IMR-90 (cell line): Measurements from ENCODE around the gene SLC27A3. TPM values are rescaled to one million over a fixed set of nuclear protein-coding genes. Genes with fewer than 3 reads are reported as not detected.

Experiments used
- ATAC-seq: fragments of 200-7000 bp; cut with Tn5 transposase; 2 replicates; pipeline ENCODE4 v1.9.1; 2020; ENCODE audit warnings: low read depth, mild to moderate bottlenecking, moderate library complexity
- BruUV-seq: library from RNA; stranded (reverse); fragments of 400-500 nt; replicated peaks from 2 replicates; lab custom pipeline; 2021; lab: Mats Ljungman, UMichigan
- CTCF ChIA-PET: fragments of 300-600 bp; formaldehyde crosslinking; extraction: SDS; loops from one replicate; lab custom pipeline; 2021; ENCODE audit warnings: antibody characterized with exemption; lab: Yijun Ruan, JAX
- POLR2A ChIA-PET: fragments of 300-600 bp; sonication (Branson Sonifier 250); formaldehyde crosslinking; loops from one replicate; lab custom pipeline; 2022; ENCODE audit warnings: antibody characterized with exemption; ENCODE audit not compliant: unreplicated experiment; lab: Charles Lee
- DNase-seq: peaks from one replicate; pipeline ENCODE4 v3.0.0; 2013
- H2AFZ ChIP-seq: replicated peaks from 2 replicates; pipeline ENCODE3; 2013; ENCODE audit warnings: low read length, mild to moderate bottlenecking; ENCODE audit not compliant: poor library complexity
- H2AK5ac ChIP-seq: 2 replicates; pipeline ENCODE4 v1.6.1; 2013; ENCODE audit warnings: low read depth, low read length, inconsistent platforms
- H2AK9ac ChIP-seq: replicated peaks from 2 replicates; pipeline ENCODE3; 2013; ENCODE audit warnings: mild to moderate bottlenecking, low read depth, low read length, moderate library complexity; ENCODE audit not compliant: poor library complexity
- H2BK120ac ChIP-seq: 2 replicates; pipeline ENCODE4 v1.6.1; 2013; ENCODE audit warnings: low read depth, low read length, inconsistent platforms
- H2BK15ac ChIP-seq: 3 replicates; pipeline ENCODE4 v1.6.1; 2013; ENCODE audit warnings: low read depth, low read length, inconsistent platforms
- H2BK20ac ChIP-seq: 2 replicates; pipeline ENCODE4 v1.6.1; 2013; ENCODE audit warnings: low read depth, mild to moderate bottlenecking, inconsistent platforms, low read length, moderate library complexity
- H2BK5ac ChIP-seq: 2 replicates; pipeline ENCODE4 v1.6.1; 2013; ENCODE audit warnings: mild to moderate bottlenecking, low read depth, low read length, inconsistent platforms; ENCODE audit not compliant: poor library complexity, severe bottlenecking
- H3K14ac ChIP-seq: replicated peaks from 2 replicates; pipeline ENCODE4 v1.6.1; 2013; ENCODE audit warnings: low read depth, low read length, inconsistent platforms
- H3K18ac ChIP-seq: 2 replicates; pipeline ENCODE4 v1.6.1; 2013; ENCODE audit warnings: low read depth, low read length, control low read depth
- H3K23ac ChIP-seq: 2 replicates; pipeline ENCODE4 v1.6.1; 2013; ENCODE audit warnings: low read depth, low read length, inconsistent platforms
- H3K27ac ChIP-seq: 2 replicates; pipeline ENCODE4 v1.5.1; 2013; ENCODE audit warnings: mild to moderate bottlenecking, control low read depth, low read length; ENCODE audit not compliant: insufficient read depth
- H3K27me3 ChIP-seq: 2 replicates; pipeline ENCODE4 v1.6.1; 2013; ENCODE audit warnings: low read length; ENCODE audit not compliant: control insufficient read depth, insufficient read depth
- H3K36me3 ChIP-seq: 2 replicates; pipeline ENCODE4 v1.6.1; 2013; ENCODE audit warnings: low read length, mixed read lengths; ENCODE audit not compliant: control insufficient read depth, insufficient read depth
- H3K4ac ChIP-seq: 2 replicates; pipeline ENCODE4 v1.6.1; 2013; ENCODE audit warnings: low read depth, low read length, inconsistent platforms
- H3K4me1 ChIP-seq: 2 replicates; pipeline ENCODE4 v1.6.1; 2013; ENCODE audit warnings: low read length, mixed read lengths; ENCODE audit not compliant: control insufficient read depth, insufficient read depth
- H3K4me2 ChIP-seq: 2 replicates; pipeline ENCODE4 v1.6.1; 2013; ENCODE audit warnings: low read depth, mild to moderate bottlenecking, control low read depth, low read length, moderate library complexity
- H3K4me3 ChIP-seq: 2 replicates; pipeline ENCODE4 v1.5.1; 2013; ENCODE audit warnings: low read depth, mild to moderate bottlenecking, control low read depth, low read length, moderate library complexity; ENCODE audit not compliant: insufficient read depth
- H3K56ac ChIP-seq: 2 replicates; pipeline ENCODE4 v1.6.1; 2013; ENCODE audit warnings: low read length, inconsistent platforms; ENCODE audit not compliant: insufficient read depth; ENCODE audit errors: extremely low read depth
- H3K79me1 ChIP-seq, 2 experiments: 2 replicates each; pipeline ENCODE4 v1.6.1; 2013; ENCODE audit warnings: low read length in 2 of 2, inconsistent platforms in 1 of 2, low read depth in 1 of 2
- H3K9ac ChIP-seq: 2 replicates; pipeline ENCODE4 v1.6.1; 2013; ENCODE audit warnings: low read depth, low read length, control low read depth
- H3K9me1 ChIP-seq: 2 replicates; pipeline ENCODE4 v1.6.1; 2013; ENCODE audit warnings: low read length, inconsistent platforms; ENCODE audit not compliant: insufficient read depth
- H3K9me3 ChIP-seq: 2 replicates; pipeline ENCODE4 v1.6.1; 2013; ENCODE audit warnings: low read length; ENCODE audit not compliant: control insufficient read depth, insufficient read depth
- H4K20me1 ChIP-seq: 2 replicates; pipeline ENCODE4 v1.6.1; 2013; ENCODE audit warnings: low read length, inconsistent platforms; ENCODE audit not compliant: insufficient read depth
- H4K5ac ChIP-seq: 2 replicates; pipeline ENCODE4 v1.6.1; 2013; ENCODE audit warnings: mild to moderate bottlenecking, low read depth, low read length, control low read depth
- H4K8ac ChIP-seq, 2 experiments: 2 replicates each; pipeline ENCODE4 v1.6.1; 2013; ENCODE audit warnings: low read depth in 2 of 2, low read length in 2 of 2, control low read depth in 1 of 2, inconsistent platforms in 1 of 2
- H4K91ac ChIP-seq: 2 replicates; pipeline ENCODE4 v1.6.1; 2013; ENCODE audit warnings: low read depth, low read length, inconsistent platforms; ENCODE audit not compliant: insufficient read depth
- SMC3 ChIP-seq: fragments of 150-350 bp; IDR thresholded peaks from 2 replicates; pipeline ENCODE4 v1.6.1; 2016; ENCODE audit warnings: low read depth, mild to moderate bottlenecking, antibody characterized with exemption, low read length, moderate library complexity
- WGBS, 2 experiments: methylation state at CpG; one replicate each; pipeline versions ENCODE4 v1.1.5 to v1.1.7; 2013; ENCODE audit warnings: missing lambda C conversion rate in 2 of 2; ENCODE audit not compliant: insufficient read length in 1 of 2; ENCODE audit errors: extremely low coverage in 2 of 2; 5-methylcytosine and 5-hydroxymethylcytosine counted together
- dilution Hi-C: fragments of 300-500 bp; cut with HindIII; formaldehyde crosslinking; loops from one replicate; pipeline ENCODE4 v1.14.3; 2018; ENCODE audit warnings: low sequenced_read_pairs; ENCODE audit not compliant: unreplicated experiment
- in situ Hi-C: fragments of 300-500 bp; cut with MboI; formaldehyde crosslinking; loops from 3 replicates; pipeline ENCODE4 v1.14.3; 2019; ENCODE audit warnings: low sequenced_read_pairs, inconsistent platforms, mixed read lengths
- intact Hi-C: fragments of 100-400 bp; cut with micrococcal nuclease; formaldehyde crosslinking; loops from 2 replicates; pipeline ENCODE4 v1.10.0; 2022
- polyA plus RNA-seq, 3 experiments: library from polyadenylated mRNA; depleted of rRNA; stranded (reverse); fragments of >200 nt; gene quantifications; 2 replicates each; pipeline ENCODE4 v1.2.3, GENCODE V29; 2012; ENCODE audit warnings: low replicate concordance in 1 of 3
- total RNA-seq: library from RNA; depleted of rRNA; stranded (reverse); fragments of >200 nt; gene quantifications from 2 replicates; pipeline ENCODE4 v1.2.3, GENCODE V29; 2012
- TF ChIP-seq, protein P1 (sequence below): fragments of 150-350 bp; IDR thresholded peaks from 2 replicates; pipeline ENCODE4 v1.6.1; 2016; ENCODE audit warnings: low read depth, mild to moderate bottlenecking, low read length, moderate library complexity, borderline replicate concordance

Gene SLC27A3
- total and polyA plus RNA-seq, 2 of the 4 experiments (the other 2 are of a cell fraction): 3.2 to 9.3 TPM

DNA sequence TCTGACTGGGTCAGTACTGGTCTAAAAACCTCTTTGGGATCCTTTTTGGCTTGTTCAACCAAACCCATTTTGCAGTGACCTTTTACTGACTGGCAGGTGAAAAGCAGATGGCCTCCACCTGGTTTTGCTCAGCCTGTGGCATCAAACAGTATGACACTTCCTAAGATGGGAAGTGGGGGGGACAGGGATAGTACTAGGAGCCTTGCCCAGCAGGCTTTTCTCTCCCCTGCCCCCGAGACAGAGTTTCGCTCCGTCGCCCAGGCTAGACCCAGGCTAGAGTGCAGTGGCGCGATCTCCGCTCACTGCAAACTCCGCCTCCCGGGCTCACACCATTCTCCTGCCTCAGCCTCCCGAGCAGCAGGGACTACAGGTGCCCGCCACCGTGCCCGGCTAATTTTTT, 29.0 kb upstream of the SLC27A3 start:
- no peak overlapping the region for H3K4ac ChIP-seq
- no peak overlapping the region for H2BK120ac ChIP-seq
- no peak overlapping the region for H3K56ac ChIP-seq
- DNase-seq (no peak), ATAC-seq (no peak)
- no CpG with 5 or more reads among the region's 13 CpGs for WGBS, 2 experiments
- H2BK15ac ChIP-seq: no peak overlapping the region
- CTCF ChIA-PET: no interaction called here
- H3K4me3 ChIP-seq: no peak overlapping the region
- POLR2A ChIA-PET: no interaction called here
- no peak overlapping the region for H2BK5ac ChIP-seq
- BruUV-seq: no TSS peak
- dilution Hi-C loops: no loop called here
- no peak overlapping the region for H2AK9ac ChIP-seq
- no peaks in the 10 kb centered on the region for H3K9me3 ChIP-seq
- in situ Hi-C loops: loop anchor here (5.0 kb wide), 2 partner anchors 69 to 239 kb away; partner anchors contain the start of gene NPR1
- no peak overlapping the region for H2AK5ac ChIP-seq
- no peak overlapping the region for H3K9ac ChIP-seq
- H3K4me2 ChIP-seq: no peak overlapping the region
- H3K23ac ChIP-seq: no peak overlapping the region
- no peak overlapping the region for H3K18ac ChIP-seq
- H4K8ac ChIP-seq: no peak overlapping the region
- no peaks in the 10 kb centered on the region for H3K27me3 ChIP-seq
- TF ChIP-seq, protein P1, sequence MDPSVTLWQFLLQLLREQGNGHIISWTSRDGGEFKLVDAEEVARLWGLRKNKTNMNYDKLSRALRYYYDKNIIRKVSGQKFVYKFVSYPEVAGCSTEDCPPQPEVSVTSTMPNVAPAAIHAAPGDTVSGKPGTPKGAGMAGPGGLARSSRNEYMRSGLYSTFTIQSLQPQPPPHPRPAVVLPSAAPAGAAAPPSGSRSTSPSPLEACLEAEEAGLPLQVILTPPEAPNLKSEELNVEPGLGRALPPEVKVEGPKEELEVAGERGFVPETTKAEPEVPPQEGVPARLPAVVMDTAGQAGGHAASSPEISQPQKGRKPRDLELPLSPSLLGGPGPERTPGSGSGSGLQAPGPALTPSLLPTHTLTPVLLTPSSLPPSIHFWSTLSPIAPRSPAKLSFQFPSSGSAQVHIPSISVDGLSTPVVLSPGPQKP: no peak
- TF ChIP-seq SMC3: no peak
- peaks cover 19 to 33% of the 10 kb centered on the region in 2 experiments for H3K79me1 ChIP-seq
- peaks cover 37% of the 10 kb centered on the region for H3K36me3 ChIP-seq
- no peak overlapping the region for H2BK20ac ChIP-seq
- no peak overlapping the region for H3K27ac ChIP-seq
- no peaks in the 10 kb centered on the region for H4K20me1 ChIP-seq
- no peak overlapping the region for H4K5ac ChIP-seq
- intact Hi-C loops: no loop called here
- no peak overlapping the region for H2AFZ ChIP-seq
- H4K91ac ChIP-seq: no peak overlapping the region
- peaks cover 10% of the 10 kb centered on the region; the same call in 1 of the 2 replicates for H3K9me1 ChIP-seq
- no peak overlapping the region for H3K14ac ChIP-seq
- peaks cover 3% of the 10 kb centered on the region for H3K4me1 ChIP-seq
